ENCODE data around the gene RNF123.

The RNF123 gene

GRCh38 chr3:49705390-49705960, 16.1 kb downstream of the RNF123 start:
- no peak for DNase-seq

GRCh38 chr3:49706456-49707112, 17.2 kb downstream of the RNF123 start:
- DNase-seq, result no peak

GRCh38 chr3:49707113-49707480, 17.7 kb downstream of the RNF123 start:
- no peak for DNase-seq

- no peak for DNase-seq
Measured at GRCh38 chr3:49709852-49710251, 20.5 kb downstream of the RNF123 start.

- DNase-seq, result no peak
Measured at GRCh38 chr3:49711489-49711888, 22.1 kb downstream of the RNF123 start.

- DNase-seq, result no peak
Measured at GRCh38 chr3:49712166-49712565, 22.8 kb downstream of the RNF123 start.

GRCh38 chr3:49712631-49713317, 23.4 kb downstream of the RNF123 start:
- DNase-seq, result no peak

GRCh38 chr3:49713336-49714105, 24.2 kb downstream of the RNF123 start:
- no peak for DNase-seq

GRCh38 chr3:49714728-49715550, 25.6 kb downstream of the RNF123 start:
- DNase-seq, result no peak

- no peak for DNase-seq
Measured at GRCh38 chr3:49715611-49716121, 26.3 kb downstream of the RNF123 start.

GRCh38 chr3:49716169-49716568, 26.8 kb downstream of the RNF123 start:
- DNase-seq, result no peak

- no peak for DNase-seq
Measured at GRCh38 chr3:49716691-49717210, 27.4 kb downstream of the RNF123 start.

GRCh38 chr3:49717211-49717958, 28.0 kb downstream of the RNF123 start:
- no peak for DNase-seq

GRCh38 chr3:49717959-49718857, 28.9 kb downstream of the RNF123 start:
- no peak for DNase-seq

GRCh38 chr3:49718858-49719213, 29.5 kb downstream of the RNF123 start:
- peak; percentile 33 for DNase-seq

GRCh38 chr3:49719214-49719884, 30.0 kb downstream of the RNF123 start, which contains the start of gene AMIGO3:
Gene AMIGO3, minus strand, starts transcription at chr3:49719684. Its CDS starts 219 bp downstream, at chr3:49719465.
- DNase-seq, result peak; percentile 95

- no peak for DNase-seq
Measured at GRCh38 chr3:49720855-49721595, 31.7 kb downstream of the RNF123 start.

GRCh38 chr3:49721596-49721895, 32.2 kb downstream of the RNF123 start:
- no peak for DNase-seq
